AG04449 (cell line): ENCODE data around the gene TPO.

ENCODE experiments used
- CTCF ChIA-PET: fragments of 350-600 bp; formaldehyde crosslinking; extraction: SDS; loops from one replicate; lab custom pipeline; 2021; ENCODE audit warnings: antibody characterized with exemption; lab: Yijun Ruan, JAX
- POLR2A ChIA-PET: fragments of 400-600, 350-600 bp; formaldehyde crosslinking; extraction: SDS; loops from one replicate; lab custom pipeline; 2020; ENCODE audit warnings: antibody characterized with exemption, inconsistent platforms; lab: Yijun Ruan, JAX
- DNase-seq: peaks from one replicate; pipeline ENCODE4 v3.0.0-alpha.2; 2010; ENCODE audit warnings: low read depth, low spot score
- H3K4me3 ChIP-seq: 2 replicates; pipeline ENCODE4 v1.5.1; 2011; ENCODE audit warnings: low read depth, mild to moderate bottlenecking, control low read depth, low read length
- CTCF ChIP-seq: IDR thresholded peaks from one replicate; pipeline ENCODE4 v1.5.1; 2011; ENCODE audit warnings: mild to moderate bottlenecking, moderate library complexity, low read length, control low read depth, inconsistent platforms; ENCODE audit not compliant: insufficient read depth; ENCODE audit errors: missing control alignments

The TPO gene

GRCh38 chr2:1413156-1413710 is at the start of gene TPO:
Gene TPO, plus strand, starts transcription at chr2:1413463. Its CDS starts 946 bp downstream, at chr2:1414409.
- DNase-seq, result no peak
- CTCF ChIA-PET, result no interaction called here
- POLR2A ChIA-PET, result no interaction called here
- H3K4me3 ChIP-seq, result no peak within 1 kb of the TSS
- TF ChIP-seq CTCF, result no peak

GRCh38 chr2:1366546-1367134 is 46.6 kb upstream of the TPO start:
- CTCF ChIA-PET, result no interaction called here
- DNase-seq, result no peak
- H3K4me3 ChIP-seq, result no peak overlapping the region
- no peak for TF ChIP-seq CTCF
- POLR2A ChIA-PET, result no interaction called here

- CTCF ChIA-PET, result no interaction called here
These were observed 45.7 kb upstream of the TPO start for GRCh38 chr2:1367601-1368000.

GRCh38 chr2:1369905-1370304 is 43.4 kb upstream of the TPO start:
- DNase-seq, result no peak
- ChIA-PET POLR2A (no interaction called here), CTCF (no interaction called here)
- TF ChIP-seq CTCF, result no peak
- H3K4me3 ChIP-seq, result no peak overlapping the region

More at GRCh38 chr2:1367601-1368000, 45.7 kb upstream of the TPO start:
- no peak for TF ChIP-seq CTCF
- POLR2A ChIA-PET, result no interaction called here
- no peak overlapping the region for H3K4me3 ChIP-seq
- no peak for DNase-seq

- no peak for DNase-seq
- CTCF ChIA-PET, result no interaction called here
- POLR2A ChIA-PET, result no interaction called here
- H3K4me3 ChIP-seq, result no peak overlapping the region
- no peak for TF ChIP-seq CTCF
These were observed 42.8 kb upstream of the TPO start for GRCh38 chr2:1370461-1370860.

- no peak overlapping the region for H3K4me3 ChIP-seq
- TF ChIP-seq CTCF, result no peak
- CTCF ChIA-PET, result no interaction called here
- POLR2A ChIA-PET, result no interaction called here
- DNase-seq, result no peak
These were observed 42.2 kb upstream of the TPO start for GRCh38 chr2:1371082-1371481.
